Ramos (cell line): ENCODE data around the gene MYO9B.

Experiments used
- in situ Hi-C: fragments of 300-500 bp; cut with MboI; formaldehyde crosslinking; loops from one replicate; pipeline ENCODE4 v1.14.3; 2022; ENCODE audit warnings: low sequenced_read_pairs; ENCODE audit not compliant: unreplicated experiment

MYO9B gene

DNA sequence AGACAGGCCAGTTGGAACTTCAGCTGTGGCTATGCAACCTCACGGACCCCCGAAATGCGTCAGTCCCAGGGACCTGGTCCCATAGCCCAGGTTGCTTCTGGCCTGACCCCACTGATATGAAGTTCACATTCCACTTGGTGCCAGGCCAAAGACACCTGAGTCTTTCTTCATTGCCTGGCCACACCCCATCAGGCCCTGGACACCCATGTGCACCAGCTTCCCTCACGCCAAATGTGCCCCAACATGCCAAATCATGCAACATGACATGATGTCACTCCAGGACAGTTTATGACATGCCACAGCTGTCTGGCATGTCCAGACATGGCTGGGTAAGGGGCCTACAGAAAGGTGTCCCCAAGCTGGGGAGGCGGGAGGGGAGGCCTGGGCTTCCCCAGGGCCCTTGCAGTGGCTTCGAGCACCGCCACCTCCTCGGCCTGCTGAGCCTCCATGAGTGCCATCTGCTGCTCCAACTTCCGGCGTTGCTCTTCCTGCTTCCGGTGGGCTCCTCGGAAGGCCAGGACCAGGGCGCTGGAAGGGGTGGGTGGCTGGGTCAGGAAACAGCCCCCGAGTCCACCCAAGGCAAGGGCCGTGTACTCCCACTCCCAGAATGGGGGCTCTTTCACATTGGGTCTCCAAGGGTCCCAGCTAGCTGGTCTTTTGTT, 174.4 kb downstream of the MYO9B start:
- in situ Hi-C loops: no loop called here

DNA sequence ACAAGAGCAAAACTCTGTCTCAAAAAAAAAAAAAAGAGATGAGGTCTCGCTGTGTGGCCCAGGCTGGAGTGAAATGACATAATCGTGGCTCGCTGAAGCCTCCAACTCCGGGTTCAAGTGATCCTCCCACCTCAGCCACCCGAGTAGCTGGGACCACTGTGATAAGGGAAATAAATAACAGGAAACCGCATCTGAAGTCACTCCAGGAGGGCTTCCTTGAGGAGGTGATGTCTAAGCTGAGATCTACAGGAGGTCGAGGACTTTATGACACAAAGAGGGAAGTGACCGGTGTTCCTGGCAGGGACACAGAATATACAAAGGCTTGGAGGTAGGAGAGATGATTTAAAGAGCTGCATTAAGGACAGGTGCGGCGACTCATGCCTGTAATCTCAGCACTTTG, 179.1 kb downstream of the MYO9B start:
- in situ Hi-C loops: no loop called here

DNA sequence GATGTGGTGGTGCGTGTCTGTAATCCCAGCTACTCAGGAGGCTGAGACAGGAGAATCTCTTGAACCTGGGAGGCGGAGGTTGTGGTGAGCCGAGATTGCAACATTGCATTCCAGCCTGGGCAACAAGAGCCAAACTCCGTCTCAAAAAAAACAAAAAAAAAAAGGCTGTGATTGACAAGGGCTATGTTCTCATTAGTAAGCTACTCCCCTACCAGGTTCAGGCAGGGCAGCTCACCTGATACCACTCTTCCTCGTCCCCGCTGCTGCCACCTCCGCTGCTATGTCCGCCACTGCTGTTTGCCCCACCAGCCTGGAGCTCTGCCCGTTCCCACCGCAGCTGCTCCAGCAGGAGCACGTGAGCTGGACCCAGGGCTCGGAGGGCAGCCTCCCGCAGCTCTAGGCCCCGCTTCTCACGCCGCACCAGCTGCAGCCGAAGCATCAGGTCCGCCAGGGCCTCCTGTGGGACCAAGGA, 179.6 kb downstream of the MYO9B start:
- in situ Hi-C loops: no loop called here

DNA sequence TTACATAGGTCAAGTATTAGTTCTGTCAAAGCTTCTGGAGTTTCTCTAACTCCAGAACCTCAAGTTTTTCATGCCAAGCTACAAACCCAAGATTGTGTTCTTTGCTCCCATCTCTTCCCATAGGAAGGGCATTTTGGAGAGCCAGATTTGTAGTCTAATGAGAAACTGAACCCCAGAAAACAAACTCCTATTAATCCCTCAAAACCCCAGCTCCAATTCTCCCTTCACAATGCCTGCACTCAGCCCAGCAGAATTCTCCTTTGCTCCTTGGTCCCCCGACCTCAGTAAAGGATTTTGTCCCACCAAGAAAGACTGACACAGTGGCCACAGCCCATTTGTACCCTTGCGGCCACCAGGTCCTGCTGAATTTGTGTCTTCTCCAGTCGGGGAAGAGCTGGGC, 180.6 kb downstream of the MYO9B start:
- in situ Hi-C loops: no loop called here

DNA sequence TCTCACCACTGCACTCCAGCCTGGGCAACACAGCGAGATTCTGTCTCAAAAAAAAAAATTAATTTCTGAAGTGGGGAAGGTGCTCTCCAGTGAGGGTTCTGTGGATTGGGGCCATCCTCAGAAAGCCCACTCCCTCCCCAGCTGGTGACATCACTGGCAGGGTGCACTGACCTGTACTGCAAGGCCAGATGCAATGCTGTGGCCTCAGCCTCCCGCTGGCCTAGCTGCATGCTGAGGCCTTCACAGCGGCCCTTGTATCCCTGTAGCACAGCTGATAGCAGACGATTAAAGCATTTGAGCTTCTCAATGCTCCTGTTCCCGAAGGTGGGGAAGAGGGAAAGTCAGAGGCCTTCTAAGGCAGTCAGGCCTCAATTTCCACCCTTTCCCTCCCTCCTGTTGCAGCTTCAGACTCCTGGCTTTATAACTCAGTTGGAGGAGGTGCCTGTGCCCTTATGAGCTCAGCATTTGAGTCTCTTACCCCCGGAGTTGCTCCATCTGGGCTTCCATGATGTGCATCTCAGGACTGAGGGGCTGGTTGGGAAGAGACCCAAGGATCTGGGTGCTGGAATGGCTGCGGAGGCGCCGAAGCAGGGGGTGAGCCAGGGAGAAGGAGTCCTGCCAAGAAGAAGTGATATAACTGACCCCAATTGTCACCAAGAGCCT, 183.7 kb downstream of the MYO9B start:
- in situ Hi-C loops: no loop called here

DNA sequence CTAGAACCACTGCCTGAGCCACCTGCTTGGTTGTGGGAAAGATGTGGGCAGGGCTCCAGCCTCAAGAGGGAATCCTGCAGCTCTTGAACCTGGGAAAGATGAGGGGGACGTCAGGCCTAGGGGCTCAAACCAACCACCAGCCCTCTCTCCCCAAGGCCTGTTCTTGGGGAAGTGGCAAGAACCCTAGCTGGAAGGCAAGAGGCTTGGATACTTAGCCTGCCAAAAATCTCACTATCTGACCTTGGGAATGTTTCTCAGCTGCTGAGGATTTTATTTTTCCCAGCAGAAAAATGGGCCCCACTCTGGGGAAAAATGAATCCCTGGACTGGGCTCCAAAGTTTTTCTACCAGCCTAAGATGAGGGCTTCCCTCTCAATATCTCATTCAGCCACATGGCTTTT, 184.4 kb downstream of the MYO9B start:
- in situ Hi-C loops: no loop called here

DNA sequence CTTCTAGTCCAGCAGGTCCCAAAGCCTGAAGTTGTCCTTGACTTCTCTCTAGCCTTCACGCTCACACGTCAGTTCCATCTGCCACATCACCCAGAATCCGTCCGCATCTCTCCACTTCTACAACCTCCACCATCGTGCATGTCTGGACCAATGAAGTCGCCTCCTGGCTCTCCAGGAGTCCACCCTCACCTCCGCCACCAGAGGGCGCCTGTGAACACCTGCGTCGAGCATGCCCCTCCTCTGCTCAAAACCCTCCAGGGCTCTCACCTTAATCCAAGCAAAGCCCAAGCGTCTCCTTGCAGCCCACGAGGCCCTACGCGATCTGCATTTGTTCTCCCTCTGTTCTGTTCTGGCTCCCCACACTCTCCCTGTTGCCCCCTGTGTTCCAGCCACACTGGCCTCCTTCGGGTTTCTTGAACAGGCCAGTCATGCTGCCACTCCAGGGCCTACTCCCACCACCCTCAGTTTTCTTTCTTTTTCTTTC, 185.3 kb downstream of the MYO9B start:
- in situ Hi-C loops: no loop called here

DNA sequence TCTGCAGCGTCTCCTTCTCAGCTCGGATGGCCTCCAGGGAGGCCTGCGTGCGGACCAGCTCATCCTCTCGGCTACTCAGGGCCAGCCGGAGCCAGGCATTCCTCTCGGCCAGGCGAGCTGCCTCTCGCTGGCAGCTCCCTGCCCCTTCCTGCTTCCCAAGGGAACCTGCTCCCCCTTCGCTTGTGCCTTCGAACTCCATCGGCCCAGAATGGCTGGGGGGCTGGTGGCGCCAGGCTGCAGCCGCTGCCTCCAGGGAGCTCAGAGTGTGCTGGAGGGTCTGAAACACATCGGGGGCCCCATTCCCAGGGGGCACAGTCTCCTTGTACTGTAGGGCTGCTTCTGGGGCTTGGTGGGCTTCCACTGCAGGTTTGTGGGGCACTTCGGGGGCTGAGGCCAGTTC, 187.0 kb downstream of the MYO9B start:
- in situ Hi-C loops: no loop called here
